Gastroesophageal sphincter (tissue), 3 donors: ENCODE data around the gene CCAR1.

Source experiments
- POLR2A ChIP-seq, 2 donors: fragments of 450-650 bp; IDR thresholded peaks; one replicate each; pipeline ENCODE4 v1.6.1; 2017; ENCODE audit warnings: antibody characterized with exemption in 2 of 2, mild to moderate bottlenecking in 2 of 2, moderate library complexity in 1 of 2
- TF ChIP-seq, protein P1 (sequence below), 4 experiments: fragments of 200-600 bp in 2 of 4; fragments of 450-650 bp in 2 of 4; sonication (generic) in 1 of 4; IDR thresholded peaks; one replicate each; pipeline ENCODE4 v1.5.1; 2017 to 2019; ENCODE audit warnings: antibody characterized with exemption in 4 of 4, mild to moderate bottlenecking in 2 of 4, moderate library complexity in 2 of 4

DNA sequence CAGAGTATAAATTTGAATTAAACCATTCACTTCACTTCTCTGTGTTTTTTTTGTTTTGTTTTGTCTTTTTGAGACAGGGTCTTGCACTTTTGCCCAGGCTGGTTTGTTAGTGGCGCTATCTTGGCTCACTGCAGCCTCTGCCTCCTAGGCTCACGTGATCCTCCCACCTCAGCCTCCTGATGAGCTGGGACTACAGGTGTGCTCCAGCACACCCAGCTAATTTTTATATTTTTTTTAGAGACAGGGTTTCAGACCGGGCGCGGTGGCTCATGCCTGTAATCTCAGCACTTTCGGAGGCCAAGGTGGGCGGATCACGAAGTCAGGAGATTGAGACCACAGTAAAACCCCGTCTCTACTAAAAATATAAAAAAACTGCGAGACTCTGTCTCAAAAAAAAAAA is 69.4 kb downstream of the CCAR1 start:
- no peak for TF ChIP-seq POLR2A (IDR thresholded peaks at IDR 0.05)
- TF ChIP-seq, protein P1, sequence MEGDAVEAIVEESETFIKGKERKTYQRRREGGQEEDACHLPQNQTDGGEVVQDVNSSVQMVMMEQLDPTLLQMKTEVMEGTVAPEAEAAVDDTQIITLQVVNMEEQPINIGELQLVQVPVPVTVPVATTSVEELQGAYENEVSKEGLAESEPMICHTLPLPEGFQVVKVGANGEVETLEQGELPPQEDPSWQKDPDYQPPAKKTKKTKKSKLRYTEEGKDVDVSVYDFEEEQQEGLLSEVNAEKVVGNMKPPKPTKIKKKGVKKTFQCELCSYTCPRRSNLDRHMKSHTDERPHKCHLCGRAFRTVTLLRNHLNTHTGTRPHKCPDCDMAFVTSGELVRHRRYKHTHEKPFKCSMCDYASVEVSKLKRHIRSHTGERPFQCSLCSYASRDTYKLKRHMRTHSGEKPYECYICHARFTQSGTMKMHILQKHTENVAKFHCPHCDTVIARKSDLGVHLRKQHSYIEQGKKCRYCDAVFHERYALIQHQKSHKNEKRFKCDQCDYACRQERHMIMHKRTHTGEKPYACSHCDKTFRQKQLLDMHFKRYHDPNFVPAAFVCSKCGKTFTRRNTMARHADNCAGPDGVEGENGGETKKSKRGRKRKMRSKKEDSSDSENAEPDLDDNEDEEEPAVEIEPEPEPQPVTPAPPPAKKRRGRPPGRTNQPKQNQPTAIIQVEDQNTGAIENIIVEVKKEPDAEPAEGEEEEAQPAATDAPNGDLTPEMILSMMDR (IDR thresholded peaks at IDR 0.05) = no peak
